T-helper 1 cell (primary cell): ENCODE results near the gene TAOK2.
"Not testable (repeated sequence)": the region's sequence is repeated elsewhere in the genome, so short reads cannot be mapped to it uniquely, and the experiment has no call there.

Experiments used
- DNase-seq, 5 donors: peaks; one replicate each; pipeline ENCODE4 v3.0.0-alpha.2; 2012 to 2020
- total RNA-seq, 4 donors: gene quantifications; one replicate each; lab custom pipeline; 2026; lab: John Stamatoyannopoulos, UW

Gene TAOK2
- total RNA-seq, result 41.5 to 74.7 (median 53.6) reads per million in 4 donors

DNA sequence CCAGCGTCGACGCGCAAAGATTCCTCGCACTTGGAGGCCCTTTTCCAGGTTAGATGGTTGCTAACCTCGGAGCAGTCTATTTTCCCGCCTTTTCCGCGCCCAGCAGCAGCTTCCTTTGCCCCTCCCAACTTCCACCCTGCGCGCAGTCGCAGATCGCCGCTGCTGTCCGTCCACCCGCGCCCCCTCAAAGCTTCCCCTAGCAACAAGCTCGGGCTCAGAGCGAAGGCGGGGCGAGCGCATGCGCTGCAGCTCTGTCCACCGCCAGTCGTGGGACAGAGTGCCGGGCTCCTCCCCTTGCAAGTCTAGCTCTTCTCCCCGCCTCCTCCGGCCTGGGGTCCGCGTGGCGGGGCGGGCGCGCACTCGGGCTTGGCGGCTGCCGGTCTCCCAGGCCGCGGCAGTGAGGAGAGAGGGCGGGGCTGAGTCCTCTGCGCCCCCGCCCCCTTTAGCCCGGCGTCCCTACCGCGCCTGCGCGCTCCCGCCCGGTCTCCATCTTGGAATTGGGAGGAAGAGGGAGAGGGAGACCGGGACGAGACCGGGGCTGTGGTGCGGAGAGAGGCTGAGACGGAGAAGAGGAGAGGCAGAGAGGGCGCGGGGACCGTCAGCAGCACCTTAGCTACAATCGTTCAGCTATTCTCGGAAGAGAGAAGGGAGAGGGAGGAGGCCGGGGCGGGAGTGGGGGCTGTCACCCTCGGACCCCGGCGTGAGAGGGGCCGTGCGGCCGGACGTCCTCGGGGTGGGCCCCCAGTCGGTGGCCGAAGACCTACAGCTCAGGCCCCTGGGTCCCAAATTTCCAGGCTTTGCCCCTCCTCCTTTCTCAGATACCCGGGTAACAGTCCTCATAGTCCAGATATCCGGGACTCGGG is at the start of gene TAOK2:
Gene TAOK2, plus strand, starts transcription at position 485 of the 863 bp plus-strand sequence. CDS start 3,905 bp downstream, outside the sequence.
- DNase-seq, result peak; percentile 88 to 98 (median 89)

GRCh38 chr16:29925105-29925756 is 48.4 kb upstream of the TAOK2 start:
- no peak for DNase-seq

DNA sequence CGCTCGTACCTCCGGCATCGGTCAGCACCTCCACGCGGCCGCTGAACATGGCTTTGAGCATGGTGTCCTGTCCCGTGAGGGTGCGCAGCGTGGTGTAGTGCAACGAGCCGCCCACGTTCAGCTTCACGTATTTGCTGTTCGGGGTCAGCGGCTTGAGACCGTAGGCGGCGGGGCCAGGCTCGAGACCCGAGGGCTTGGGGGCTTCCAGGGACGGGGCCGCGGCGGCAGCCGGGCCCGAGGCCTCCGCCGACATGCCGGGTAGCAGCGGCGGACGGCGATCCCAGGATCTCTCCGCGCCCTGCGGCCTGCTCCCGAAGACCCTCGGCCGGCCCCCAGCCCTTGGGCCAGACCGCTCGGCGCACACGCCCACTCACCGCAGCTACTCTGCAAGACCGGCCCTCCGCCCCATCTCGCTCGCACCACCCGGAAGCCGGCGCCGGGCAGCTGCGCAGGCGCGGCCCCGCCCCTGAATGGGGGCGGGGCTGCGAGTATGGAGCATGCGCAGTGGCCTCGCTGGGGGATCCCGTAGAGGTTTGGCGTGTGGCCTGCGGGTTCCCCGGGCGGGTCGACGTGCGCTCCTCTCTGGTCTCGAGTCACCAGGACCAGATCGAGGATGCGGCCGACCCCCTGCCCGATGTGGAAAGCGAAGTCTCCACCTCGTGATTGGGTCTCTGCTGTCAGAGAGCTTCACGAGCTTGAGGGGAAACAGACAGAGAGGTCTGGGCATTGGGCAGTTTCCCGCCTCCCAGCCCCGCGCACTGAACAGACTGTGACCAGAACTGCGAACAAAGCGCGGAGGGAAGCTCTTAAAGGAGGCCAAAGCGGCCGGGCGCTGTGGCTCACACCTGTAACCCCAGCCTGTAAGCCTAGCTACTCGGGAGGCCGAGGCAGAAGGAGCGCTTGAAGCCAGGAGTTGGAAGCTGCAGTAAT is 47.6 kb upstream of the TAOK2 start, which contains the start of gene KCTD13:
Gene KCTD13, minus strand, starts transcription at position 446 of the 930 bp plus-strand sequence. Its CDS starts 193 bp downstream, at position 253.
- peak; percentile 75 to 85 (median 85) for DNase-seq

GRCh38 chr16:29926711-29927052 is 47.0 kb upstream of the TAOK2 start:
- DNase-seq, result no peak

GRCh38 chr16:29927070-29927905 is 46.4 kb upstream of the TAOK2 start:
- DNase-seq, result no peak

DNA sequence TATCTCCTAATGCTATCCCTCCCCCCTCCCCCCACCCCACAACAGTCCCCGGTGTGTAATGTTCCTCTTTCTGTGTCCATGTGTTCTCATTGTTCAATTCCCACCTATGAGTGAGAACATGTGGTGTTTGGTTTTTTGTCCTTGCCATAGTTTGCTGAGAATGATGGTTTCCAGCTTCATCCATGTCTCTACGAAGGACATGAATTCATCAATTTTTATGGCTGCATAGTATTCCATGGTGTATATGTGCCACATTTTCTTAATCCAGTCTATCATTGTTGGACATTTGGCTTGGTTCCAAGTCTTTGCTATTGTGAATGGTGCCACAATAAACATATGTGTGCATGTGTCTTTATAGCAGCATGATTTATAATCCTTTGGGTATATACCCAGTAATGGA is 41.9 kb upstream of the TAOK2 start:
- not testable (repeated sequence) for DNase-seq

GRCh38 chr16:29940656-29941055 is 33.0 kb upstream of the TAOK2 start:
- no peak for DNase-seq

GRCh38 chr16:29943846-29944799 is 29.5 kb upstream of the TAOK2 start:
- DNase-seq, result no peak

- no peak for DNase-seq
Observed at GRCh38 chr16:29947897-29948296, 25.8 kb upstream of the TAOK2 start.

GRCh38 chr16:29950806-29951461 is 22.7 kb upstream of the TAOK2 start:
- DNase-seq, result no peak

GRCh38 chr16:29951625-29952365 is 21.9 kb upstream of the TAOK2 start:
- no peak for DNase-seq

GRCh38 chr16:29958756-29959155 is 14.9 kb upstream of the TAOK2 start:
- no peak for DNase-seq

DNA sequence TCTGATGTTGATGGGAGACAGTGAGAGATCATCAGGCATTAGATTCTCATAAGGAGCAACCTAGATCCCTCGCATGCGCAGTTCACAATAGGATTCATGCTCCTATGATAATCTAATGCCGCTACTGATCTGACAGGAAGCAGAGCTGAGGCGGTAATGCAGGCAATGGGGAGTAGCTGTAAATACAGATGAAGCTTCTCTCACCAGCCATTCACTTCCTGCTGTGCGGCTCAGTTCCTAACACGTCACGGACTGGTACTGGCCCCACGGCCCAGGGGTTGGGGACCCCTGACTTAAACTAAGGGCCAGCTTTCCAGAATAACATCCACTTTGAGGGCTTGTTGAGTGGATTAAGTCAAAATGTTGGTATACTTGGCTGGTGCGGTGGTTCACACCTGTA is 14.4 kb upstream of the TAOK2 start:
- no peak for DNase-seq

- DNase-seq, result not testable (repeated sequence)
Observed at GRCh38 chr16:29959821-29960220, 13.8 kb upstream of the TAOK2 start.

DNA sequence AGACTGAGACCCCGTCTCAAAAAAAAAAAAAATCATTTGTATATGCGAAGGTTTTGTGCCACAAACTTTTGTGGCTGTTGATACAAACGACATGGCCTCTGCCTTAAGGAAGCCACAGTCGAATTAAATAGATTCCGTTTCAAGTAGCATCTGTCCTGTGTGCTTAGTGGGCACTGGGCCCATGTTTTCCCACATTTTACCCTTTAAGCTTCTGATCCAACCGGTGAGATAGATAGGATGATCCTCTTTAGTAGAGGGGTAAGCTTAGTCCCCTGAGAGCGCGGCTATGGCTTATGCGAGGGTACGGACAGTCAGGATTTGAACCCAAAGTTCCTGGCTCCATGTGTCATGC is 12.6 kb upstream of the TAOK2 start:
- no peak for DNase-seq

DNA sequence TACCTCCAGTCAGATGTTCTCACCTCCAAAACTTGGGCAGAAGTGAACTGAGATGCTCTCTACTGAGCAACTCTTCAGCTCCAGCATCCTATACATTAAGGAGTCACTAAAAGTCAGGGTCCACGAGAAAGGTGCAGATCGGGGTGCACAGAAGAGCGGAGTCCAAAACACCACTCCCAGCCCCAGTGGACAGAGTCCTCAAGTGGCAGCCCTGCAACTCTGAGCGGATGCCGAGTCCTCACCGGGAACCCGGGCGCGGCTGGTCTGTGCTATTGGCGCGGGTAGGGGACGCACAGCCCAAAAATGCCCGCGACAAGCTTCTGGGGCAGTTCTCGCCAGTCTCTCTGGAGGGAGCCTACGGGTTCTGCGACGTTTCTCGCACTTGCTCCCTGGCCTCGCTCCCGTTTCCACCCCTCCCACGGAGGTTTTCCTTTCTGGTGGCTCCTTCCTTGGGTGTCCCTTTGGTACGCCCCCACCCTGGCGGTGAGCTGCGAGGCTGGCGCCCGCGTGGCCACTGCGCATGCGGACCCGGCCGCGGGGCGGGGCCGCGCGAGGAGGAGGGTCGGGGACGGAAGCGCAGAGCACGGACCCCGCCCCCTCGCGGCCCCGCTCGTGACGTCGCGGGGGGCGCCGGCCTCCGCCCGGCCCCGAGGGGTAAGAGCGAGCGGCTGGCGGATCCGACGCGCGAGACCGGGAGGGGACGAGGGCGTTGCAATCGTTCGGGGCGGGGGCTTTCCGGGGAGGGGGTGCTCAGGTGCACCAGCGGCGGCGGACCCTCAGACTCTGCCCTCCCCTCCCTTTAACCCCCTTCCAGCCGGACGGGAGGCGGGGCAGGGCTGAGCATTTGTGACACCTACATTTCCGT is 12.0 kb upstream of the TAOK2 start, which contains the start of gene TMEM219:
Gene TMEM219, plus strand, starts transcription at position 601 of the 865 bp plus-strand sequence. CDS start 1,065 bp downstream, outside the sequence.
- DNase-seq, result peak; percentile 88 to 95 (median 89)

DNA sequence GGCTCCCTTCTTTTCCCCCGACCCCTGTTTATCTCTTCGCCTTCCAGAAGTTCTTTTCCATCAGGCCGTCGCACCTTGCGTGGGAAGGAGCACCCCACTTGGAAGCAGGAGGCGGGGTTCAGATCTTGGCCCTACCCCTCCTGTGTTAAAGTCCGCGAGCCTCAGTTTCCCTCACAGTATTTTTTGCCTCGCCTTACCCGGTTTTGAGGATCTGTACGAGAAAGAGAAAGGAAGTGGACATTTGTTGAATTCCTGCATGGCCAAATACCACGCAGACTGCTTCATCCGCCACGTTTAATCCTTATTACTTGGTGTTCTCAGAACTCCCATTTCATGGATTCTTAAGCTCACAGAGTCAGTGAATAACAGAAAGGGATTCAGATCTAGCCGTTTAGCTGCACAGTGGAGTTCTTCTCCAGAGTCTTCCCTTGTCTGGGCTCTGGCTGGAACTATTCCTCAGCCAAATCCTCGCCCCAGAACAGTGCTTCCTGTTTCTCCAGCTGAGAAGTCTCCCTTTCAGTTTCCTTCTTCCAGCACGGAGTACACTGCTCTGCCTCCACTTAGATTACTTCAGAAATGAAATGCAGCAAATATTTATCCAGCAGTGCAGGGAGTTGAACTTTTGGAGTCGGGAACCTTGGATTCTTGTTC is 11.2 kb upstream of the TAOK2 start:
- DNase-seq, result no peak
